ENCODE data around the gene NRF1.
"Not testable (repeated sequence)": the region's sequence is repeated elsewhere in the genome, so short reads cannot be mapped to it uniquely, and the experiment has no call there.

NRF1 gene

GRCh38 chr7:129611246-129612111, at the start of gene NRF1:
Gene NRF1 (plus strand): TSS chr7:129611720. CDS start chr7:129657352, 45,632 bp downstream.
- peak; percentile 95 for DNase-seq (ENCODE audit: low spot score)

DNA sequence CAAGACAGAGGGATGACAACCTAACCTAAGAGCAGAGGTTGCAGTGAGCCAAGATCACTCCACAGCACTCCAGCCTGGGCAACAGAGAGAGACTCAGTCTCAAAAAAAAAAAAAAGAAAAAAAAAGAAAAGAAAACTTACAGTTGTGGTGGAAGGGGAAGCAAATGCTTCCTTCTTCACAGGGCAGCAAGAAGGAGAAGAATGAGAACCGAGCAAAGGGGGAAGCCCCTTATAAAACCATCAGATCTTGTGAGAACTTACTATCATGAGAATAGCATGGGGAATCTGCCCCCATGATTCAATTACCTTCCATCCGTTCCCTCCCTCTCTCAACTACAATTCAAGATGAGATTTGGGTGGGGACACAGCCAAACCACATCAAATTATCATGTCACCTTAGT, 45.2 kb upstream of the NRF1 start:
- DNase-seq (ENCODE audit: low spot score) = not testable (repeated sequence)

- no peak for DNase-seq (ENCODE audit: low spot score)
Measured at GRCh38 chr7:129567377-129567776, 44.1 kb upstream of the NRF1 start.

GRCh38 chr7:129568240-129568639, 43.3 kb upstream of the NRF1 start:
- no peak for DNase-seq (ENCODE audit: low spot score)

DNA sequence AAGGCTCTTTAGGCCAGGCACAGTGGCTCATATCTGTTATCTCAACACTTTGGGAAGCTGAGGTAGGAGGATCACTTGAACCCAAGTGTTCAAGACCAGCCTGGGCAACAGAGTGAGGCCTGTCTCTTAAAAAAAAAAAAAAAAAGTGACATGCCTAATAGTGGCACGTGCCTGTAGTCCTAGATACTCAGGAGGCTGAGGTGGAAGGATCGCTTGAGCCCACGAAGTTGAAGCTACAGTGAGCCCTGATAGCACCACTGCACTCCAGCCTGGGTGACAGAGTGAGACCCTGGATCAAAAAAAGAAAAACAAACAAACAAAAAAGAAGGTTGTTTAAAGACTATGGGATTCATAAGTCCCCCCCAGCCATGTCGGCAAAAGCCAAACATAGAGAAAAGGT, 42.2 kb upstream of the NRF1 start:
- DNase-seq (ENCODE audit: low spot score) = no peak

DNA sequence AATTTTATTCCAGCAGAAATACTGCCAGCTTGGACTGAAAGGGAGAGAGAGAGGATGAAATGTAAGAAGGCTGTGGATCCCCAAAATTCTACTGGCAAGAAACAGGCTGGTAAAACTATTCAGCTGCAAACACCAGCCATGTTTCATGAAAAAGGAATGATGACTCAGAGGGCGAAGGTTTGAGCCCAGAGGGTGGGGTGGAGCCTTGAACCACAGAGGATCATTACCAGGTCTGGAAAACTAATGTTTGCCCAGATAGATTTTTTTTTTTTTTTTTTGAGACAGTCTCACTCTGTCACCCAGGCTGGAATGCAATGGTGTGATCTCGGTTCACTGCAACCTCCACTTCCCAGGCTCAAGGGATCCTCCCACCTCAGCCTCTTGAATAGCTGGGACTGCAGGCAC, 41.7 kb upstream of the NRF1 start:
- DNase-seq (ENCODE audit: low spot score) = peak; percentile 96

DNA sequence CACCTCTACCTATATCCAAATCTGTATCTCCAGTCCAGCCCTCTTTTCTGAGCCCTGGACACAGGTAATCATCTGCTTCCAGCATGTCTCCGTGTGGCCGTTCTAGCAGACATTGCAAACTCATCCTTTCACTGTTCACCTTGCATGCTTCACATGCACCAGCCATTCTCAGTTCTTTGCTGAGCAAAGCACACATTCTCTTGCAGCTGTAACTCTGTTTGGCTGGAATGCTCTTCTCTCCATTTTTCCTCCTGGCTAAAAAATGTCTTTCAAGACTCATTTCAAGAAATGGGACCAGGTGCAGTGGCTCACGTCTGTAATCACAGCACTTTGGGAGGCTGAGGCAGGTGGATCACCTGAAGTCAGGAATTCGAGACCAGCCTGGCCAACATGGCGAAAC, 40.3 kb upstream of the NRF1 start:
- no peak for DNase-seq (ENCODE audit: low spot score)

- DNase-seq (ENCODE audit: low spot score) = no peak
Measured at GRCh38 chr7:129572205-129572604, 39.3 kb upstream of the NRF1 start.

GRCh38 chr7:129574487-129574886, 37.0 kb upstream of the NRF1 start:
- DNase-seq (ENCODE audit: low spot score) = peak; percentile 54

GRCh38 chr7:129575699-129576098, 35.8 kb upstream of the NRF1 start:
- DNase-seq (ENCODE audit: low spot score) = no peak

GRCh38 chr7:129576138-129576537, 35.4 kb upstream of the NRF1 start:
- DNase-seq (ENCODE audit: low spot score) = no peak

DNA sequence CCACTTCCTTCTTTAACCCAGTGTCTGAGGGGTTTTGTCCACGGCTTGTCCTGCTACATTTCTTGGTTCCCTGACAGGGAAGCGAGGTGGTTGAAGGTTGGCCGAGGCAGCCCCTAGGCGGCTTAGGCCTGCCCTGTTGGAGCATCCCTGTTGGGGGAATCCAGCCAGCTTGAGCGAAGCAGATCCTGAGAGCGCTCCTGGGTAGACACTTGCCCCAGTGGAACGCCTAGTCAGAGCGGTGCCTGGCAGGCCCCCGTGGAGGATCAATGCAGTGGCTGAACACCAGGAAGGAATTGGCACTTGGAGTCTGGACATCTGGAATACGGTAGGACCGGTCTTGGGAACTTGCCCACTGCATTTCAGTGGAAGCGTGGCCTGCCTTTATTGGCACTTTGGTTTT, 32.7 kb upstream of the NRF1 start:
- no peak for DNase-seq (ENCODE audit: low spot score)

- peak; percentile 32 for DNase-seq (ENCODE audit: low spot score)
Measured at GRCh38 chr7:129586179-129586578, 25.3 kb upstream of the NRF1 start.

- no peak for DNase-seq (ENCODE audit: low spot score)
Measured at GRCh38 chr7:129588268-129588667, 23.3 kb upstream of the NRF1 start.

DNA sequence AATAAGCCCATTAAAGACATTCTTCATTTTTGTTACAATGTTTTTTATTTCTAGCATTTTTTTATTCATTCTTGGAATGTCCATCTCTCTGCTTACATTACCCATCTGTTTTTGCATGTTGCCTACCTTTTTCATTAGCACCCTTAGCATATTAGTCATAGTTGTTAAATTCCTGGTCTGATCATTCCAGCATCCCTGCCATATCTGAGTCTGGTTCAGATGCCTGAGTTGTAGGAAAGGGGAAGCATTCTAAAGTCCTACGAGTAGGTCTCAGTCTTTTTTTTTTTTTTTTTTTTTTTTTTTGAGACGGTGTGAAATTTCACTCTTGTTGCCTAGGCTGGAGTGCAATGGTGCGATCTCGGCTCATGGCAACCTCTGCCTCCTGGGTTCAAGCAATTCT, 19.7 kb upstream of the NRF1 start:
- no peak for DNase-seq (ENCODE audit: low spot score)

GRCh38 chr7:129596386-129596785, 15.1 kb upstream of the NRF1 start:
- DNase-seq (ENCODE audit: low spot score) = peak; percentile 21

DNA sequence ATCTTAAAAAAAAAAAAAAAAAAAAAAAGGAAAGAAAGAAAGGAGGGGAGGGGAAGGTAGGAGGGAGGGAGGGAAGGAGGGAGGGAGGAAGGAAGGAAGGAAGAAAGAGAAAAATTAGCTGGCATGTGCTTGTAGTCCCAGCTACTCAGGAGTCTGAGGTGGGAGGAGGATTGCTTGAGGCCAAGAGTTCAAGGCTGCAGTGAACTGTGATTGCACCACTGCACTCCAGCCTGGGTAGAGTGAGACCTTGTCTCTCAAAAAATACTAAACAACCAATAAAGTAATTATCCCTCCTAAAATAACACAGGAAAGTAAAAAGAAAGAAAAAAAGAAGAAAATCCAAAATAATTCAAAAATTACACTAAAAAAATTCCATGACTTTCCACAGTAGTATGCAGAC, 13.8 kb upstream of the NRF1 start:
- DNase-seq (ENCODE audit: low spot score) = no peak

DNA sequence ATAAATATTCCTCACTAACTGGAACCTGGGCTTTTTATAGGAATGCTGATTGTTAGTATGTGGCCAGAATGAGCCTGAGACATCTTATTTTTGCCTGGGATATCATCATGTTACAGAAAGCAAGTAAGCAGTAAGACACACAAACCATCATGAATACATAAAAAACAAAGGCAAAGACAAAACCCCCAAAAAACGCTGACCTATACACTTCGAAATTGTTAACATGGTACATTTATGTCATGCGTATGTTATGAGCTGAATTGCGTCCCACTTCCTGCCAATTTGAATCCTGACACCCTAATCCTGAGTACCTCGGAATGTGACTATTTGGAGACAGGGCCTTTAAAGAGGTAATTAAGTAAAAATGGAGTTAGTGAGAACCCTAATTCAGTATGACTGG, 12.3 kb upstream of the NRF1 start:
- DNase-seq (ENCODE audit: low spot score) = no peak

- DNase-seq (ENCODE audit: low spot score) = not testable (repeated sequence)
Measured at GRCh38 chr7:129603594-129603993, 7.9 kb upstream of the NRF1 start.

DNA sequence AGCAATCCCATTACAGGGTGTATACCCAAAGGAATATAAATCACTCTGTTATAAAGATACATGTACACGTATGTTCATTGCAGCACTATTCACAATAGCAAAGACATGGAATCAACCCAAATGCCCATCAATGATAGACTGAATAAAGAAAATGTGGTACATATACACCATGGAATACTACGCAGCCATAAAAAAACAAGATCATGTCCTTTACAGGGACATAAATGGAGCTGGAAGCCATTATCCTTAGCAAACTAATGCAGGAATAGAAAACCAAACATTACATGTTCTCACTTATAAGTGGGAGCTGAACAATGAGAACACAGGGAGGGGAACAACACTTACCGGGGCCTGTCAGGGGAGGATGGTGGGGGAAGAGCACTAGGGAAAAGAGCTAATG, 7.5 kb upstream of the NRF1 start:
- DNase-seq (ENCODE audit: low spot score) = not testable (repeated sequence)

DNA sequence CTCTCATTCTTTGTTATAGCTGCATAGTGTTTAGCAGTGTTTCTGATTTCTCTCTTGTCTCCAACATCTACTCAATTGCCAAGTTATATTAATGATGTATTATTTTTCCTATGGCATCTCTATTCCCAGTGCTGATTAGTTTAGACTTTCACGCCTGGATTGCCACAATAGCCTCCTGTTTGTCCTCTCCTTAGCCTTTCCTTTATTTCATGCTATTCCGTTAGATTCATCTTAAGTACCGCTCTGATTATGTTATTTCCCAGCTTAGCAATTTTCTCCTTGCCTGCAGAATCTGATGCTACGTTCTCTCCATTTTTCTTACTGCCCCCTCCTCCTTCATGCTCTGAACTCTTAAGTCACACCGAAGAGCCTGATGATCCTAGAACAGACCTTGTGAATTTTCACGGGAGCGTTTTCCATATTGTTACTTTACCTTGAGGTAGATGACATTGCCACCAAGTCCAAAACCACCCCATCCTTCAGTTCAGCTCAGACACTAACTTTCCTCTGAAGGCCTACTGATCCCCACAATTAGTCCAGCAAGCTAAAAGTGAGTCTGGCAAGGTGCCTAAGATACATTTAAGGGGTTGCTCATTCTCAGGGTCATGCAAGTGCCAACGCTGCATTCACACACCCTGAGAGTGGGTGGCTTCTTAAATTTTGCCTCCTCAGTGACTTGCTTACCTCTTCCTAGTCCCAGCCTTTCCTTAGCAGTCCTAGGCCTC, 6.6 kb upstream of the NRF1 start:
- no peak for DNase-seq (ENCODE audit: low spot score)

DNA sequence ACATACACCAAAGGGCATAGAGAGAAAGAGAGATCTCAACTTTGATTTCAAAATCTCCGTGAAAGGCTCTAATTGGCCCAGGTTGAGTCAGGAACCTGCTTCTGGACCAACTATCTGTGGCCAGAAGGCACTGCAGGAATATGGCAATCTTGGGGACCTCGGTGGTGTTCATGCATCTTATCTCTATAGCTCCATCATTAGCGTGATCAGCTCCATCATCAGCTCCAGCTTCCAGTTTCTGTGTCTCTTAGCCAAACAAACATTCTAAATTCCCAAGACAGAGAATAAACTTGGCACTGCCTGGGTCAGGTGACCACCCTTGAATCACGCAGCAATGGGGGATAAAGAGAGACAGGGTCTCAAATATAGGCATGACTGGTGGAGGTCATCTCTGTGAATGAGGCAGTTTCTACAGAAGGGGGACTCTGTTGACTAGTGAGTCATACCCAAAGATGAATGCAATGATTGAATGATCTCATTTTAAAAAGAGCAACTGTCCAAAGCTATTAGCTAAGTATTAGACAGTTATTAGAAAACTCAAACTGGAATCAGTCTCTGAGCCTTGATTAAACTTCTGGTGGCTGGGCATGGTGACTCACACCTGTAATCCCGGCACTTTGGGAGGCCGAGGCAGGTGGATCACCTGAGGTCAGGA, 5.4 kb upstream of the NRF1 start:
- no peak for DNase-seq (ENCODE audit: low spot score)

- DNase-seq (ENCODE audit: low spot score) = no peak
Measured at GRCh38 chr7:129606803-129607202, 4.7 kb upstream of the NRF1 start.

All from kidney tubule cell (primary cell).